Endothelial cell of umbilical vein (primary cell): ENCODE data around the gene ASTN1. TPM values are rescaled to one million over a fixed set of nuclear protein-coding genes. Genes with fewer than 3 reads are reported as not detected.

ENCODE experiments used
- BruUV-seq: library from RNA; stranded (reverse); fragments of 400-500 nt; replicated peaks from 2 replicates; lab custom pipeline; 2021; lab: Mats Ljungman, UMichigan
- CTCF ChIA-PET: fragments of 300-600, 350-600 bp; sonication (Branson Sonifier 250); formaldehyde crosslinking; loops from one replicate; lab custom pipeline; 2021; ENCODE audit warnings: antibody characterized with exemption, inconsistent platforms; lab: Charles Lee
- POLR2A ChIA-PET: fragments of 300-600, 350-600 bp; sonication (Branson Sonifier 250); formaldehyde crosslinking; loops from one replicate; lab custom pipeline; 2021; ENCODE audit warnings: antibody characterized with exemption, inconsistent platforms; lab: Charles Lee
- DNase-seq: peaks from one replicate; pipeline ENCODE4 v3.0.0-alpha.2; 2011; ENCODE audit warnings: low read depth, low spot score
- FAIRE-seq: peaks from 2 replicates; lab custom pipeline; 2011; peaks lifted over from hg19 to GRCh38; lab: Jason Lieb, UNC
- H2AFZ ChIP-seq: 2 replicates; pipeline ENCODE4 v1.6.0; 2012; ENCODE audit warnings: low read depth, low read length, control low read depth, inconsistent platforms
- H3K27ac ChIP-seq: 2 replicates; pipeline ENCODE4 v1.5.1; 2011; ENCODE audit warnings: low read depth, mild to moderate bottlenecking, control low read depth, low read length, moderate library complexity; ENCODE audit not compliant: insufficient read depth
- H3K27me3 ChIP-seq, 2 experiments: 2 replicates each; pipeline versions ENCODE4 v1.6.0 to v1.6.1; 2011; ENCODE audit warnings: low read length in 2 of 2, mixed read lengths in 1 of 2; ENCODE audit not compliant: control insufficient read depth in 2 of 2, insufficient read depth in 2 of 2
- H3K36me3 ChIP-seq, 2 experiments: 2 replicates in 1 of 2; 3 replicates in 1 of 2; pipeline ENCODE4 v1.5.1; 2011; ENCODE audit warnings: low read length in 2 of 2, mild to moderate bottlenecking in 1 of 2, moderate library complexity in 1 of 2; ENCODE audit not compliant: control insufficient read depth in 2 of 2, insufficient read depth in 2 of 2; ENCODE audit errors: extremely low read depth in 1 of 2
- H3K4me1 ChIP-seq: 3 replicates; pipeline ENCODE4 v1.5.1; 2011; ENCODE audit warnings: mild to moderate bottlenecking, low read length; ENCODE audit not compliant: control insufficient read depth, insufficient read depth; ENCODE audit errors: extremely low read depth
- H3K4me2 ChIP-seq: 2 replicates; pipeline ENCODE4 v1.6.1; 2011; ENCODE audit warnings: low read length, control low read depth, mixed read lengths; ENCODE audit not compliant: insufficient read depth
- H3K4me3 ChIP-seq, 3 experiments: fragments of 200-600 bp in 1 of 3; sonication (generic), shearing (Covaris generic) in 1 of 3; replicated peaks in 1 of 3; 2 replicates each; pipeline ENCODE4 v1.5.1; 2011 to 2016; ENCODE audit warnings: control low read depth in 3 of 3, low read length in 3 of 3, mild to moderate bottlenecking in 2 of 3, inconsistent platforms in 1 of 3, low read depth in 1 of 3, moderate library complexity in 1 of 3; ENCODE audit not compliant: insufficient read depth in 1 of 3
- H3K79me2 ChIP-seq: 2 replicates; pipeline ENCODE4 v1.6.0; 2012; ENCODE audit warnings: low read length, inconsistent platforms; ENCODE audit not compliant: control insufficient read depth, insufficient read depth
- H3K9ac ChIP-seq: replicated peaks from 2 replicates; pipeline ENCODE3; 2011; ENCODE audit warnings: low read length, control low read depth; ENCODE audit not compliant: insufficient read depth; ENCODE audit errors: extremely low read depth
- H3K9me1 ChIP-seq: replicated peaks from 3 replicates; pipeline ENCODE4 v1.6.0; 2011; ENCODE audit warnings: mild to moderate bottlenecking, low read length; ENCODE audit not compliant: control insufficient read depth, insufficient read depth; ENCODE audit errors: extremely low read depth
- H3K9me3 ChIP-seq: replicated peaks from 2 replicates; pipeline ENCODE4 v1.5.1; 2012; ENCODE audit warnings: low read length, inconsistent platforms; ENCODE audit not compliant: control insufficient read depth, insufficient read depth
- H4K20me1 ChIP-seq: replicated peaks from 2 replicates; pipeline ENCODE3; 2011; ENCODE audit warnings: mild to moderate bottlenecking, low read length; ENCODE audit not compliant: control insufficient read depth, insufficient read depth; ENCODE audit errors: extremely low read depth
- EZH2 ChIP-seq: IDR thresholded peaks from 2 replicates; pipeline ENCODE4 v1.6.1; 2012; ENCODE audit warnings: borderline replicate concordance, low read depth, mild to moderate bottlenecking, moderate library complexity, low read length, inconsistent platforms; ENCODE audit not compliant: severe bottlenecking
- FOS ChIP-seq: IDR thresholded peaks from 2 replicates; pipeline ENCODE4 v1.6.1; 2011; ENCODE audit warnings: mild to moderate bottlenecking, low read length, moderate library complexity, borderline replicate concordance; ENCODE audit not compliant: insufficient read depth
- GATA2 ChIP-seq: IDR thresholded peaks from 2 replicates; pipeline ENCODE4 v1.7.0; 2011; ENCODE audit warnings: low read depth, mild to moderate bottlenecking, moderate library complexity, mixed read lengths, low read length; ENCODE audit not compliant: insufficient read length, insufficient read depth
- JUN ChIP-seq: IDR thresholded peaks from 2 replicates; pipeline ENCODE4 v1.6.1; 2011; ENCODE audit warnings: borderline replicate concordance, low read depth; ENCODE audit not compliant: insufficient read length, insufficient read depth
- MYC ChIP-seq: IDR thresholded peaks from one replicate; pipeline ENCODE4 v1.6.1; 2011; ENCODE audit warnings: mild to moderate bottlenecking, low read depth, low read length
- POLR2A ChIP-seq: IDR thresholded peaks from 2 replicates; pipeline ENCODE4 v1.6.1; 2012; ENCODE audit warnings: low read depth, mild to moderate bottlenecking, control low read depth, low read length
- POLR2AphosphoS5 ChIP-seq: IDR thresholded peaks from 2 replicates; pipeline ENCODE4 v1.6.1; 2012; ENCODE audit warnings: low read depth, mild to moderate bottlenecking, control low read depth, low read length, moderate library complexity; ENCODE audit not compliant: insufficient read depth
- dilution Hi-C: fragments of 300-500 bp; cut with MboI; formaldehyde crosslinking; loops from one replicate; pipeline ENCODE4 v1.15.0; 2019; ENCODE audit warnings: low sequenced_read_pairs; ENCODE audit not compliant: extremely low pct_ligation_motif_present
- intact Hi-C: fragments of 100-400 bp; cut with micrococcal nuclease; formaldehyde crosslinking; loops from one replicate; pipeline ENCODE4 v1.10.0; 2022
- polyA plus RNA-seq, 4 experiments: library from polyadenylated mRNA; depleted of rRNA in 3 of 4; stranded (reverse) in 3 of 4; unstranded in 1 of 4; fragments of >200 nt; gene quantifications; 2 replicates each; pipeline versions ENCODE4 v1.2.1 to v1.2.3, GENCODE V29; 2011 to 2012; ENCODE audit warnings: missing spikeins in 1 of 4
- total RNA-seq: library from RNA; stranded (reverse); gene quantifications from 2 replicates; pipeline ENCODE4 v1.2.3, GENCODE V29; 2021
- TF ChIP-seq, protein P1 (sequence below): IDR thresholded peaks from 2 replicates; pipeline ENCODE4 v1.6.1; 2011; ENCODE audit not compliant: insufficient read depth, insufficient read length
- TF ChIP-seq, protein P2 (sequence below), 2 donors: IDR thresholded peaks; 1 replicate in 1 of 2; 2 replicates in 1 of 2; pipeline ENCODE4 v1.5.1; 2011; ENCODE audit warnings: low read length in 2 of 2, mild to moderate bottlenecking in 2 of 2, moderate library complexity in 2 of 2, control low read depth in 1 of 2, inconsistent platforms in 1 of 2, low read depth in 1 of 2; ENCODE audit not compliant: insufficient read depth in 1 of 2; ENCODE audit errors: extremely low read depth in 1 of 2

ASTN1 gene
- total and polyA plus RNA-seq, 2 donors (not counting 3 experiments of a cell fraction or from before 2014, with no cell fraction given) = 0.04 TPM; not detected in 1

DNA sequence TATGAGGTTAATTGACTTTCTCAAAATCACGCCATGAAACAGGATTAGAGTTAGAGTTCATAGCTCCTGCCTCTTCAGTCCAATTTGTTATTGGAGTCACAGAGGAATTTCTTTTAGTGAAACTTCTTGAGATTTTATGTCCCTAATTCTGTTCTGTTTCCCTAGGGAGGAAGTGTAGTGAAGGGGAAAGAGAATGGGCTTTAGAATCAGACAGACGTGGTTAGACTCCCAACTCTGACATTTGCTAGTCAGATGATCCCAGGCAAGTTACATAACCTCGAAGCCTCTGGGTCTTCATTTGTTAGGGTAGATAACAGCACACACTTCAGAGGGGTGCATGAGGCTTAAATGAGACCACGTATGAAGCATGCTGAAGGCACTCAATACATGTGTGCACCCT is 83.9 kb downstream of the ASTN1 start:
- H2AFZ ChIP-seq = no peak overlapping the region
- BruUV-seq = no TSS peak
- H3K27me3 ChIP-seq = no peaks in the 10 kb centered on the region
- H3K27ac ChIP-seq = no peak overlapping the region
- CTCF ChIA-PET = no interaction called here
- POLR2A ChIA-PET = no interaction called here
- no peaks in the 10 kb centered on the region for H3K4me1 ChIP-seq
- H3K9ac ChIP-seq = no peak overlapping the region
- FAIRE-seq = no peak
- no peaks in the 10 kb centered on the region for H4K20me1 ChIP-seq
- DNase-seq = no peak
- no peak overlapping the region for H3K4me2 ChIP-seq
- H3K4me3 ChIP-seq = no peak overlapping the region
- TF ChIP-seq FOS = no peak
- no peak for TF ChIP-seq EZH2
- intact Hi-C loops = no loop called here
- H3K36me3 ChIP-seq = no peaks in the 10 kb centered on the region
- no peaks in the 10 kb centered on the region for H3K9me1 ChIP-seq
- dilution Hi-C loops = no loop called here
- no peaks in the 10 kb centered on the region for H3K79me2 ChIP-seq
- H3K9me3 ChIP-seq = no peaks in the 10 kb centered on the region

DNA sequence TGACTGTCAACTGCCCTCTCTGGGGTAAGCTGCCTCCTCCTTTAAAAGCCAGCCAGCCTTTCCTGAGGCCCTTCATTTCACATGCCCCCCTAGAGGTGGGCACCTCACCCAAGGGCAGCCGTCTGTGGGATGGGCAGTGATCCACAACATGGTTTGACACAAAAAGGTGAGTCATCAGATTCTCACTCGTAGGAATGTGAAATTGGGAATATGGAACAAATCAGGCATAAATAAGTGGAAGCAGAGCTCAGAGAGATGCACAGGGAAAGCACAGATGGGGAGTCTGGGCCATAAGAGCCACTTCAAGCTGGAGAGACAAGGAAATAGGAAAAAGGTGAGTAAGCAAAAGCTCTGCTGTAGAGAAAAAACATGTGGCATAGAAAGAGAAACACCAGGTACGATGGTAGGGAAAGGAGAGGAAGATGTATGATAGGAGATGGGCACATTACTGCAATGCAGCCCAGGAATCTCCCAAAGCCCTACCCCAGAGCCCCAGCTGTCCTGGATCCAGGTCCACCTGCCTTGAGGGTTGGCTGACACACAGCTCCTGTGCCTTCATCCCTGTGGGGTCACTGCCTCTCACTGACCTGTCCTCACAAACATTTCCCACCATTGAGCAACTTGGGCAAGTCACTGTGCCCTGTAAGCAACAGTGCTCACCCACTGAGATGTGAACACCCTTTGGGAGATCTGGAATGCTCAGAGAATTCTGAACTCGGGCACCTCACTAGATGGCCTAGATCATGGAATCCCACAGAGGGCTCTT is 86.6 kb downstream of the ASTN1 start:
- dilution Hi-C loops = no loop called here
- Histone ChIP-seq H3K36me3 (no peaks in the 10 kb centered on the region), H2AFZ (no peak overlapping the region), H4K20me1 (no peaks in the 10 kb centered on the region), H3K4me1 (no peaks in the 10 kb centered on the region), H3K4me3 (no peak overlapping the region), H3K27me3 (no peaks in the 10 kb centered on the region), H3K27ac (no peak overlapping the region), H3K9me3 (no peaks in the 10 kb centered on the region), H3K4me2 (no peak overlapping the region), H3K9ac (no peak overlapping the region), H3K9me1 (no peaks in the 10 kb centered on the region), H3K79me2 (no peaks in the 10 kb centered on the region)
- CTCF ChIA-PET = no interaction called here
- no peak for DNase-seq
- FAIRE-seq = no peak
- BruUV-seq = no TSS peak
- intact Hi-C loops = no loop called here
- POLR2A ChIA-PET = no interaction called here
- TF ChIP-seq, protein P1, sequence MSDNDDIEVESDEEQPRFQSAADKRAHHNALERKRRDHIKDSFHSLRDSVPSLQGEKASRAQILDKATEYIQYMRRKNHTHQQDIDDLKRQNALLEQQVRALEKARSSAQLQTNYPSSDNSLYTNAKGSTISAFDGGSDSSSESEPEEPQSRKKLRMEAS = no peak
- no peak for TF ChIP-seq GATA2
- TF ChIP-seq POLR2A = no peak
- TF ChIP-seq FOS = no peak
- TF ChIP-seq POLR2AphosphoS5 = no peak
- no peak for TF ChIP-seq JUN
- TF ChIP-seq, protein P2, sequence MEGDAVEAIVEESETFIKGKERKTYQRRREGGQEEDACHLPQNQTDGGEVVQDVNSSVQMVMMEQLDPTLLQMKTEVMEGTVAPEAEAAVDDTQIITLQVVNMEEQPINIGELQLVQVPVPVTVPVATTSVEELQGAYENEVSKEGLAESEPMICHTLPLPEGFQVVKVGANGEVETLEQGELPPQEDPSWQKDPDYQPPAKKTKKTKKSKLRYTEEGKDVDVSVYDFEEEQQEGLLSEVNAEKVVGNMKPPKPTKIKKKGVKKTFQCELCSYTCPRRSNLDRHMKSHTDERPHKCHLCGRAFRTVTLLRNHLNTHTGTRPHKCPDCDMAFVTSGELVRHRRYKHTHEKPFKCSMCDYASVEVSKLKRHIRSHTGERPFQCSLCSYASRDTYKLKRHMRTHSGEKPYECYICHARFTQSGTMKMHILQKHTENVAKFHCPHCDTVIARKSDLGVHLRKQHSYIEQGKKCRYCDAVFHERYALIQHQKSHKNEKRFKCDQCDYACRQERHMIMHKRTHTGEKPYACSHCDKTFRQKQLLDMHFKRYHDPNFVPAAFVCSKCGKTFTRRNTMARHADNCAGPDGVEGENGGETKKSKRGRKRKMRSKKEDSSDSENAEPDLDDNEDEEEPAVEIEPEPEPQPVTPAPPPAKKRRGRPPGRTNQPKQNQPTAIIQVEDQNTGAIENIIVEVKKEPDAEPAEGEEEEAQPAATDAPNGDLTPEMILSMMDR (IDR thresholded peaks at IDR 0.05; ENCODE audit: extremely low read depth in 1 of 2, insufficient read depth in 1 of 2, low read depth in 1 of 2, low read length in 2 of 2) = no peak
- no peak for TF ChIP-seq MYC
- TF ChIP-seq EZH2 = no peak
